Activated CD8-positive, alpha-beta memory T cell treated with anti-CD3 and anti-CD28 coated beads, Interleukin-2, amount 50 U/mL, for 24 hours (primary cell): ENCODE measurements around the gene ZNRF1.
"Not testable (repeated sequence)": the region's sequence is repeated elsewhere in the genome, so short reads cannot be mapped to it uniquely, and the experiment has no call there.

ENCODE experiments used
- DNase-seq: peaks from one replicate; pipeline ENCODE4 v3.0.0-alpha.2; 2020; ENCODE audit errors: extremely low read depth

The ZNRF1 gene

DNA sequence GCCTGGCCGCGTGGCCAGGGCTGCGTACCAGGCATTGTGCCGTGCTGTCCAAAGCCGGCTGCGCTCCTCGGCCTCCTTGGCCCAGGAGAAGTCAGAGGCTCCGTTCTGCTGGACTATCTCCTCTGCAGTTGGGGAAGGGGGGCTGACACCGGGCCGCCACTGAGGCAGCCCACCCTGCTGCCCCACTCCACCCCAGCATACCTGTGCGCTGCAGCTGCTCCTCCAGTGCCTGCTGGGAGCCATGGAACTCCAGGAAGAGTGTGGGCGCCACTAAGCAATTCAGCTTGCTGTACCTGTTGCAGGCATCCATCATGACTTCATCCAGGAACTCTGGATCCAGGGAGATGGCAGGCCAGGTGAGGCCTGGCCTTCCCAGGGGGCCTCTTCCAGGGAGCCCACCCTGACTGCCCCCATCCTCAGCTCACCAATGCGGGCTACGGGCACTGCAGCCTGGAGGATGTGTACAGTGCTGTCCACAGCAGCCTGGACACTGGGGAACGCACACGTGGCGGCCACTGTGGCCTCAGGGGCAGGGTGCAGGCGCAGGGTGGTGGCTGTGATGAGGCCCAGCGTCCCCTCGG lies 114.8 kb downstream of the ZNRF1 start:
- DNase-seq: no peak

DNA sequence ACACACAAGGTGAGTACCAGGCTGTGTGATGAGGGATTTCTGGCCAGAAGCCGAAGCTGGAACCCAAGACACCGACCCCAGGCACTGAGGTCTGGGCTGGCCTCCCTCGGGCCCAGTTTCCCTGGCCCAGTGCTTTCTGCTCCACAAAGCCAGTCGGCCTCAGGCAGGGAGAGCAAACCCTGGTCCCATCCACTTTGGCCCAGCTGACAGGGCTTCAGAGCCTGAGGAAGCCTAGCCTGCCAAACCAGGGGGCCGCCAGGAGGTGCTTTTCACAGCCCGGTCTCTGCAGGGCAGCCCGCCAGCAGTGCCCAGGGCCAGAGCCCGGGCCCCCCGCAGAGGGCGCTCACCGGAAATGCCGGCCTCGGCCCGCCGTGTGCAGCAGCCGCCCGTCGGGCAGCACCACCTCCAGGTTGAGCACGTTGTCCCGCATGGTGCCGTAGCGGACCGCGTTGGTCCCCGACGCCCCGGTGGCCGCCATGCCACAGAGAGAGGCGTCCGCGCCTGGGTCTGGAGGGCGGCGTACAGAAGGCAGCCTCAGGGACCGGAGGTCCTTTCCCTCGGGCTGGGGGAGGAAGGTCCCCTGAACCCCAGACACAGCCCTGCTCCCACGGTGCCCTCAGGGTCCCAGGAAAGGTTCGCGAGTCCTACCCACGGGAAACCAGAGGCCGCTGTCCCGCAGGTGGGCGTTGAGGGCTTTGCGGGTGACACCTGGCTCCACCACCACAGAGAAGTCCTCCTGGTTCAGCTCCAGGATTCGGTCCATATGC lies 115.5 kb downstream of the ZNRF1 start:
- DNase-seq: no peak

DNA sequence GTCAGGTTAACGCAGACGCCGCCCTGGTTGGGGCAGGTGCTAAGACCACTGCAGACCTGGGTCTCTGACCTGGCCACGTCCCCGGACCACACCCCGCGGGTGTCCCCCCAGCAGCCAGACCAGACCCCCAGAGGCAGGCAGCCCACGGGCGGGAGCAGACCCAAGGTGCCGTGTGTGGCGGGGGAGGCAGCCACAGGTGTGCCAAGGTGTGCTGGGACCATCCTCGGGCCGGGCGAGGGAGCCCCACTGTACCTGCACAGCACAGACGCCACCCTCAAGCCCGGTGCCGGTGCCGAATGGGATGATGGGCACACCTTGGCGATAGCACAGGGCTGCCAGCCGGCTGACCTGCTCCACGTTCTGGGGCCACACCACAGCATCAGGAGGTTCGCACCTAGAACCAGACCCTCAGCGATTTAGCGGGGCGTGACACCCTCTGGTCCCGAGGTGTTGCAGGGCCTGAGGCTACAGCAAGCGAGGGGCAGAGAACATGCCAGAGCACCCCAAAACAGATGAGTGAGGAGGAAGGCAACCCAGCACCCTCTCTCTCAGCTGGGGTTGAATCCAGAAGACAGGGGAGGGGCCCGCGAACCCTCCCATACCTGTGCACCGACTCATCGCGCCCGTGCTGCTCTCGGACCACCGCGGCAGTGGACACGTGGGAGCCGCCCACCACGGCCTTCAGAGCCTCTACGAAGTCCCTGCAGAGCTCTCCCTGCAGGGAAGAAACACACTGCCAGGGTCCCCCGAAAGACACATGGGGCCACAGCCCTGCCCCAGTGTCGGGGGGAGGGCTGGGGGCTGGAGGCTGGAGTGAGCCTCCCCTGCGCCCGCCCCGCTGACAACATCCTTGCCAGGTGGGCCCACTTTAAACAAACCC lies 116.4 kb downstream of the ZNRF1 start:
- DNase-seq: no peak

DNA sequence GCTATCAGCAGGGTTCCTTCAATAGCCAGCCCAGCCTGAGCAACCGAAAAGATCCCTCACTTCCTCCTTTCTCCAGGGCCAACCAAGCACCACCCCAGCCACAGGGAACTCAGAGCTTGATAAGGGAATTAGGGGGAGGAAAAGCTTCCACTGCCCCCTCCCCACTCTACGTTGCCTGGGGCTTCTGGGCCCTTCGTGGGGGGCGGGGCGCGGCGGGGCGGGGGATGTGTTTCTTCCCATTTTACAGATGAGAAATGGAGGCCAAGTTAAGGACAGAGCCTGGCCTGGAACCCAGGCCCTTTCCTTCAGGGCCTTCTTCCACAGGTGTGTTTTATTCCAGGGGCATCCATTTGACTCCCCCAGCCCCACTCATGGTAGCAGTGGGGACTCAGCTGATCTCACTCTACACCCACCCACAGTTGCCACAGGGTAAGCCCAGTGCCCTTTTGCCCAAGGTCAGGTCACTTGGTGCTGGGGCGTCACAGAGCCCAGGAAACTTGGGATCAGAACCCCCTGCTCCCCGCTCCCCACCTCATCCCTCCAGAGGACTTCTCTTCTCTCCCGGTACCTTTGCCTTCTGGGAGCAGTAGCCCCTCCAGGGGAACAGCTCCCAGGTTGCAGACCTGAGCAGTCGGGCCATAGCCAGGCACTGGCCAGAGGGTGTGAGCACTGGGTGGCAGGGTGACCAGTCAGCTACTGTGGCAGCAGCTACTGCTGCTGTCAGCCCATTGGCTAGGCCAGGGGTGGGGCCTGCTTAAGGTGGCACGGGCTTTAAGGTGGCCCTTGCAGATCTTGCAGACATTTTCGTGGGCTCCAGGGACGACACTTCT lies 117.5 kb downstream of the ZNRF1 start, which contains the start of gene LDHD:
LDHD (minus strand) TSS at position 700 of the 830 bp plus-strand sequence; CDS start at position 640, 60 bp downstream.
- no peak for DNase-seq

DNA sequence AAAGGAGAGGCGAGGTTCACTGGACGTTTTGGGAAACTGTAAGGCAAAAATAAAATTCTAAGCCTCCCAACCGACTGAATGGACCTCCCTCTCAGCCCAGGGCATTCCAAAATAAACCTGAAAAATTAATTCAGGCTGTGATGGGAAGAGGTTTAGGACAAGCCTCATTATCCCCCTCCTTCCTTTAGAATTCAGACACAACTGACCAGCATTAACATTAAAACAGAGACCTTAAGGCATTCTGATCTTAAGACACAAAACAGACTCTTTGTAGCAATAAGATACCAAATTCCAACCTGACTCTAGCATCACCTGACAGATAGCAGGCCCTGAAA lies 118.1 kb downstream of the ZNRF1 start:
- DNase-seq: no peak

DNA sequence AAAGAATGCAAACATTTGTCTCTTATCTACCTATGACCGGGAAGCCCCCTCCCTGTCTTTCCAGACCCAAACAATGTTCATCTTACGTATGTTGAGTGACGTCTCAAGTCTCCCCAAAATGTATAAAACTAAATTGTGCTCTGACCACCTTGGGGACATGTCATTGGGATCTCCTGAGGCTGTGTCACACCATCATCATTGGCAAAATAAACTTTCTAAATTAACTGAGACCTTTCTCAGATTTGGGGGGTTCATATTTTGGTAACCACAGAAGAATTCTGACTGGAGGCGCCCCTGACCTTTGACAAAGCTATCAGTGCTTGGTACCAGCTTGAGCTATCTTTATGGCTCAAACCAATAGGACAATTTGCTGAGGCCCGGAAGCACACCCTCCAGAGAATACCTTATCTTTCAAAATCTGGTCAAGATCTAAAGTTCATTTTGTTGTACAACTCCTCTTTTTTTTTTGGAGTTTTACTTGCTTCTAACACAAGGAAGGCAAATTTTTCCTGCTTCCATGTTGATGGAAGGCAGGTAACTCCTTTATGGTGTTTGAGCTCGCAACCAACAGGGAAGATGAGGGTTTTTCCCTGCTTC lies 120.2 kb downstream of the ZNRF1 start:
- DNase-seq: no peak

DNA sequence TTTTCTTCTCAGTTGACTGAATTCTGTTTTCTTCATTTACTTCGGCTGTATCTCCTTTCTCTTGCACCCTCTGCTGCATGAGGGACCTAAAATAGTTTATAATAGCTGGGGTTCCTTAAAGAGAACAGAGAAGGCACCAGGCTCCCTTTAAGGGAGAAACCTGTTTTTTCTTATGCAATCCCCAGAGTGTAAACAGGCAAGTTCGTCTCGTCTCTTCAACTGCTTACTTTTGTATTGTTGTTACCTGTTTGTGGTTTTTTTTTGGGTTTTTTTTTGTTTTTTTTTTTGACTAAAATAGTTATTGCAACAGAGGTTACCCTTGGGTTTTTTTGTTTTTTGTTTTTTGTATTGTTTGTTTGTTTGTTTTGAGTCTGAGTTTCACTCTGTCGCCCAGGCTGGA lies 121.4 kb downstream of the ZNRF1 start:
- no peak for DNase-seq

DNA sequence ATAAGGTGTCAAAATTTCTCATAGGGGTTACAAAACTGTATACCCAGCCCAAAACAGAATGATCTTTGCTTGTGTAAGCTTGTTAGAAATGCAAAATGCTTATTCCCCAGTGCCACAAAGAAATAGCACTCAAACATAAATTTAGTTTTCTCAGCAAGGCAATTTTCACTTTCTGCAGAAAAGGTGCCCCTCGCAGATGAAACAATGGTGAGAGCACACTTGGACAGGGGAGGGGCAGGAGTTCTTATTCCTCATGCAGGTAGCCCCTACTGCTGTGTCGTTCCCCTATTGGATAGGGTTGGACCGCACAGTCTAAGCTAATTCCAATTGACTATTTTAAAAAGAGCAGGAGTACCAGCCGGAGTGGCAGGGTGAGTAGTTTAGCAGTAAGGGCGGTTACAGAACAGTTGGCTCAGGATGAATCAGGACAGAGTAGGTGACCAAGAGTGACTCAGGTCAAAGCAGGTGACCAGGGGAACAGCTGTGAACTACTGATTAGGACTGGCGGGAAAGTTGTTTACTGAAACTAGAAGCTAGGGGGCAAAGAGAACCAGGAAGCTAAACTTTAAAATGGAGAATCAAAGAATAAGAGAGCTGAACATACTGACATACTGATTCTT lies 123.2 kb downstream of the ZNRF1 start:
- DNase-seq: no peak

DNA sequence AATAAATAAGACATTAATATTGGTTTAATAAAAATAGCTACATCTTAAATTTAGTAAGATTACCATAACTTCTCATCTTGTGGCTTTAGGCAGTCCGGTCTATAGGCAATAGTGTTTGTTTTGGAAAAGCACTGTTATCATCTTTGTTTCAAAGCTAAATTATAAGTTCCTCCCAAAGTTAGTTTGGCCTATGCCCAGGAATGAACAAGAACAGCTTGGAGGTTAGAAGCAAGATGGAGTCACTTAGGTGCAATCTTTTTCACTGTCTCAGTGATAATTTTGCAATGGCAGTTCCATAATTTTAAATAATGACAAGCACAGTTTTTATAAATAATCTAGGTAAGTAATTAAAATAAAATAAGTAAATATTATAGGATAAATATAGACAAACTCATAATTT lies 123.8 kb downstream of the ZNRF1 start:
- DNase-seq: no peak

DNA sequence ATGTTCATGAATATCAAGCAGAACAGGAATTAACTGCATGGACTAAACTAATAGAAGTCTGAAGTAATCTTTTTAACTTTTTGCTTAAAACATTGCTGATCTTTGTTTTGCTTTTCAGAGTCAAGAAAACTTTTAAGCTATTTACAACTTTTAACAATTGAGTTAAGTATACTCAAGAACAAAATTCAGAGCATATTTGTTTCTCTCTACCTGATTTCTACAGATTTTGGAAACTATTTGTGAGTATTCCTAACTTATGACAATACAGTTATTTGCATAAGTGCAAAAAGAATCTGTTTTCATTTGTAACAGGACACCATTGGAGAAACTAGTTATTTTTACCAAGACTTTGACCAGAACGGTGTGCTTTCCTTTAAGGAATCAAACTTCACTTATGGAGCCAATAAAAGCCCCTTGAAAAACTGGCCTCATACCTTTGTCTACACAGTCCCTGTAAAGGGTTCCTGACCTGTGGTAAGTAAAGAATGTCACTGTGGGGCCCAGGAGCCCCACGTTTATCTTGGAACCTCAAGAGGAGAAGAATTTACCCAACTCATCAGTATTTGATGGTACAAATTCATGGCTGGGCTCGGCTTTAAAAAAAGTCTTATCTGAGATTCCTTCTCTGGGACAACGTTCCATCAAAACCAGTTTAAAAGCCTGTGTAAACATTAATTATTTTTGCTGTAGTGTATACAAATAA lies 129.0 kb downstream of the ZNRF1 start:
- DNase-seq: no peak

DNA sequence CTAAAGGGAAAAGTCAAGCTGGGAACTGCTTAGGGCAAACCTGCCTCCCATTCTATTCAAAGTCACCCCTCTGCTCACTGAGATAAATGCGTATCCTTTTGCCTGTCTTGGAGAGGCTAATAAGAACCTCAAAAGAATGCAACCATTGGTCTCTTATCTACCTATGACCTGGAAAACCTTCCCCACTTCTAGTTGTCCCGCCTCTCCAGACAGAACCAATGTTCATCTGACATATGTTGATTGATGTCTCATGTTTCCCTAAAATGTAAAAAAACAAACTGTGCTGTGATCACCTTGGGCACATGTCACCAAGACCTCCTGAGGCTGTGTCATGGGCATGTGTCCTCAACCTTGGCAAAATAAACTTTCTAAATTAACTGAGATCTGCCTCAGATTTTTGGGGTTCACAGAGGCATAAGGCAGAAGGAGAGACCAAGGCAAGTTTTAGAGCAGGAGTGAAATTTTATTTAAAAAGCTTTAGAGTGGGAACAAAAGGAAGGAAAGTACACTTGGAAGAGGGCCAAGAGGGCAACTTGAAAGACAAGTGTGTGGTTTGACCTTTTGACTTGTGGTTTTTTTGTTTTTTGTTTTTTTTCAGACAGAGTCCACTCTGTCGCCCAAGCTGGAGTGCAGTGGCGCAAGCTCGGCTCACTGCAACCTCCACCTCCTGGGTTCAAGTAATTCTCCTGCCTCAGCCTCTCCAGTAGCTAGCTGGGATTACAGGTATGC lies 130.8 kb downstream of the ZNRF1 start:
- DNase-seq: not testable (repeated sequence)

DNA sequence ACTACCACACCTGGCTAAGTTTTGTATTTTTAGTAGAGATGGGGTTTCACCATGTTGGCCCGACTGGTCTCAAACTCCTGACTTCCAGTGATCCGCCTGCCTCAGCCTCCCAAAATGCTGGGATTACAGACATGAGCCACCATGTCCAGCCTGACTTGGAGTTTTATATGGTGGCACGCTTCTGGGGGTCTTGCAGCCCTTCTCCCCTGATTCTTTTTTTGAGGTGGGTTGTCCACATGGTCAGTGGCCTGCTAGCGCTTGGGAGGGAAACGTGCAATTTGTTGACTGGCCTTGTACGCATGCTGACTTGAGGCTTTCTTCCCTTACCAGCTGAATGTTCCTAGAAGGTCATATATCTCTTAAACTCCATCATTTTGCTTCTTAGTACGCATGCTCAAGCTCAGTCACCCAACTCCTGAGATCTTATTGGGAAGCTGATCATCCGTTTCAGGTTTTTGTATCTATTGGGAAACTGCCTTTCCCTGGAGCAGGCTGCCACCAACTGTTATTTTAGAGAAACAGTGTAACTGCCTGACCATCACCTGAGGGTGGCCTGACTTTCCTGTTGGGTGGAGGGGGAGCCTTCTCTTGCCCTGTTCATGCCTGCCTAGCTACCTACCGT lies 131.4 kb downstream of the ZNRF1 start:
- no peak for DNase-seq

DNA sequence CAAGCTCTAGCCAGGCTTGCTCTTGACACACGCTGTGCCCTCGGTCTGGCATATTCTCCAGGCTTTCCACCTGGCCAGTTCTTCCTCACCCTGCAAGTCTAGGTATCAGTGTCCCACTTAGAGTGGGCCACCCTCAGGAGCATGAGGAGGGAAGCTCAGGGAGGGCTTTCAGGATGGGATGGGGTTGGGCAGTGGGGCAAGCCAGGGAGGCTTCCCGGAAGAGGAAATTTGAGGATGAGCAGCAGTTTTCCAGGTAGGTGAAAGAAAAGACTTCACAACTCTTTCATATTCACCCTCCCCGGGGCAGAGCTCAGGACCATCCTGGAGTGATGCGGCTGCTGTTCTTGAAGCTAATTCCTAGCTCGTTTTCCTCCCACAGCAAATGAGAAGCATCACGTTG lies 132.3 kb downstream of the ZNRF1 start:
- DNase-seq: no peak

DNA sequence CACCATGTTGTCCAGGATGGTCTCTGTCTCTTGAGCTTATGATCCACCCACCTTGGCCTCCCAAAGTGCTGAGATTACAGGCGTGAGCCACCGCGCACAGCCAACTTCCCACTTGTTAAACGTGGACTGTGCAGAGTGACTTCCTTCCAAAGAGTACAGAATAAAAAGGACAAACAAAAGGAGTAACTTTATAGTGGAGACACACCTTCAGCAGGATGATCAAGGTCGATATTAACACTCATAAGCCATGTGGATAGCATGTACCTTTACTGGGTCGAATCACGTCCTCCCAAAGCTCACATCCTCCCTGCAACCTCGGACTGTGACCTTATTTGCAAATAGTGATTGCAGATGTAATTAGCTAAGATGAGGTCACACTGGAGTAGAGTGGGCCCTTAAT lies 139.4 kb downstream of the ZNRF1 start:
- DNase-seq: no peak

DNA sequence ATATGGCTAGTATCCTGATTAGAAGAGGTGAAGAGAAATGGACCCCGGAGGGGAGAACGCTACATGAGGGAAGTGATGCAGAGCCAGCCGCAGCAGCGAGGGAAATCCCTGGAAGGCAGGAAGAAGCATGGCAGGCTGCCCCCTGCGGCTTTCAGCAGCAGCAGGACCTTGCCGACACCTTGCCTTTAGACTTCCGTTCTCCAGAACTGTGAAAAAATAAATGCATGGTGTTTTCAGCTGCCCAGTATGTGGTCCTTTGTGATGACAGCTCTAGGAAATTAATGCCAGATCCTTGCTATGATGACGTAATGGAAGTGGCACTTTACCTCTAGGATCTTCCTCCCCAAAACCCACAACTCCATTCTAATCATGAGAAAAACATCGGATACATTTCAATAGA lies 139.8 kb downstream of the ZNRF1 start:
- no peak for DNase-seq

DNA sequence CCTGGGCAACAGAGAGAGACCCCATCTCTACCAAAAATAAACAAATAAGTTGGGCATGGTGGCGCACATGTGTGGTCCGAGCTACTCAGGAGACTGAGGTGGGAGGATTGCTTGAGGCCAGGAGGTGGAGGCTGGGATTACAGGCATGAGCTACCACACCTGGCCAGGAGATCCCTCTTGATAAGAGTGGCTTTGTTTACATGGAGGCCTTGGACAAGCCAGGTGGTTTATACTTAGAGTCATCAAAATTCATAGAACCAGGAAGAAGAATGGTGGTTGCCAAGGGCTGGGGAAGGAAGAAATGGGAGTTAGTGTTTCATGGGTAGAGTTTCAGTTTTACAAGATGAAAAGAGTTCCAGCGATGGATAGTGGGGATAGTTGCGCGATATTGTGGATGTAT lies 140.7 kb downstream of the ZNRF1 start:
- no peak for DNase-seq

DNA sequence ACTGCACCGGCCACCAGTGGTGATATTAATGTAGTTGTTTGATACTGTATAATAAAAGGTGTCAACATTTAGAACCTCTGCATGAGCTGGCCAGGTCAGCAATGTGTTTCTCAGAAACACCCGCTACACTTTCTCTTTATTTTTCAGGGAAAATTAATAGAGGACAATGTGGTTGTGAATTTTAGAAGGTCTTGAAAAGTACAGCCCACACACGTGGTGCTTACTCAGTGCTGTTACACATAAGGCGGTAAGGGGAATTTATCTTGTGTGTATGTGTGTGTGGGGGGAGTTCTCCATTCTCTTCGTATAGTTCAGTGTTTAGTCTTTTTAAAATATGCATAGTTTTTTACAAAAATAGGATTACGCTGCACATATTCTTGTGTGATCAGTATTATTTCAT lies 145.1 kb downstream of the ZNRF1 start:
- no peak for DNase-seq

DNA sequence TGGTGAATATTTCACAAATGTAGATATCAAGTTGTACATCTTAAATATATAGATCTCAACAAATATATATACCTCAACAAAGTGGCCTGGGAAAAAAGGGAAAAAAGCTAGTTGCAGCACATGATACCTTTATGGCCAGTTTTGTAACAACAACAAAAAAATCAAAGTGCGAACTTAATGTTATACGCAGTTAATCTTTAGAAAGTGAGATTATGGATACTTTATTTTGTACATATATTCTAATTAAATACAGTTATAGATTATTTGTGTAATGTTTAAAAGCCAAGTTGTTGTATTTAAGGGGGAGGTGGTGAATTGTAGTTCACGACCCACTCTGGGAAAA lies 149.1 kb downstream of the ZNRF1 start:
- DNase-seq: no peak
